KOPT-K1 (cell line): ENCODE data around the gene HDAC6.
"Not testable (repeated sequence)": the region's sequence is repeated elsewhere in the genome, so short reads cannot be mapped to it uniquely, and the experiment has no call there.

Experiments used
- H3K27ac ChIP-seq: fragments of 200-600 bp; sonication (generic); 2 replicates; pipeline ENCODE4 v1.5.1; 2016; ENCODE audit warnings: antibody characterized with exemption, mild to moderate bottlenecking, low read depth, low read length; ENCODE audit not compliant: poor library complexity, severe bottlenecking
- H3K36me3 ChIP-seq: fragments of 200-600 bp; sonication (generic); 2 replicates; pipeline ENCODE4 v1.5.1; 2017; ENCODE audit warnings: antibody characterized with exemption, mild to moderate bottlenecking, low read length, moderate library complexity; ENCODE audit not compliant: insufficient read depth
- H3K9me3 ChIP-seq: fragments of 200-600 bp; sonication (generic); 2 replicates; pipeline ENCODE4 v1.5.1; 2017; ENCODE audit warnings: antibody characterized with exemption, low read length, mild to moderate bottlenecking; ENCODE audit not compliant: insufficient read depth, poor library complexity, severe bottlenecking

The HDAC6 gene

DNA sequence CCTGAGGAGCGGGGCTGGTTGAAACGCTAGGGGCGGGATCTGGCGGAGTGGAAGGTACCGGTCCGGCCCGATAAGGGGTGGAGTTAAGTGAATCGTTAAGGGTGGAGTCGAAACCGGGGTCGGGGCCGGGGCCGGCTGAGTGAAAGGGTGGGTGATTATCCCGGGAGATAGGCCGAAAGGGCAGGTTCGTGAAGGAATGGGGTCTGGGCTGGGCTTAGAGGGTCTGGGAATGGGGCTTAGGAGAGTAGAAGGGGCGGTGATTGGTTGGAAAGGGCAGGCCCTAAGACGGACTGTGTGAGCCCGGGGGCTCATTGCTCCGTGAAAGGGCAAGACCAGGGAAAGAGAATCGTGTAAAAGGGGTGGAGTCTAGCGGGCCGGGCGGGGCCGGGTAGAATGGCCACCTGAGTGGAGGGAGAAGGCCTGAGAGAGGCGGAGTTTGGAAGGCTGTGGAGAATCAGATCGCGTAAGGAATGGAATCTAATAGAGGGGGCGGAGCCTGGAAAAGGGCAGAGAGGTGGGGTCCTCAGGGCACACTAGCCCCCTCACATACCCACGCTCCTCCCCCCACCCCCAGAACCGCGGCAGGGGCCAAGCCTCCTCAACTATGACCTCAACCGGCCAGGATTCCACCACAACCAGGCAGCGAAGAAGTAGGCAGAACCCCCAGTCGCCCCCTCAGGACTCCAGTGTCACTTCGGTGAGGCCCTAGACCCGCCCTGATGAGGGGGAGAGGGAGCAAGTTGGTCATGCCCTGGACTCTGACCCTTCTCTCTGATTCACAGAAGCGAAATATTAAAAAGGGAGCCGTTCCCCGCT, 430 bp downstream of the HDAC6 start:
- H3K36me3 ChIP-seq, result peaks cover 22% of the 10 kb centered on the region; the same call in 1 of the 2 replicates
- H3K27ac ChIP-seq, result peak overlapping the region; percentile 88
- no peaks in the 10 kb centered on the region for H3K9me3 ChIP-seq

DNA sequence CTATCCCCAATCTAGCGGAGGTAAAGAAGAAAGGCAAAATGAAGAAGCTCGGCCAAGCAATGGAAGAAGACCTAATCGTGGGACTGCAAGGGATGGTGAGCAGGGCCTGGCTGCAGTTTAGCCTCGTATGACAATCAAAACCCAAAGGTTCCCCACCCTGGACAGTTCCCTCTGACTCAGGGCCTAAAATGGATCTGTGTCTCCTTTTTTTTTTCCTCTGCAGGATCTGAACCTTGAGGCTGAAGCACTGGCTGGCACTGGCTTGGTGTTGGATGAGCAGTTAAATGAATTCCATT, 986 bp downstream of the HDAC6 start:
- Histone ChIP-seq H3K27ac (peak overlapping the region; percentile 88), H3K9me3 (no peaks in the 10 kb centered on the region), H3K36me3 (peaks cover 22% of the 10 kb centered on the region; the same call in 1 of the 2 replicates)

DNA sequence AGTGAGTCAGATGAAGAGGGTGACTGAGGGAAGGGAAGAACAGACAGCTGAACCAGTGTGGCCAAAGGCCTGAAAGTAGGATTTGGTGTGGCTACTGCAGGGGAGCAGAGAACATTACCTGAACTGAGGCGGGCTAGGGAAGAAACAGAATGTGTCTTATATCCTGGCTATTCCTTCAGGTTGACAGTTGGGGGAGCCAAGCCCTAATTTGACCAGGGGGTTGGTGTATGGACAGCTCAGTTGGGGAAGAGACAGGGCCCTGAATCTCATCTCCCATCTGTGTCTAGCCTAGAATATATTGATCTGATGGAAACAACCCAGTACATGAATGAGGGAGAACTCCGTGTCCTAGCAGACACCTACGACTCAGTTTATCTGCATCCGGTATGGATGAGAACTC, 4.2 kb downstream of the HDAC6 start:
- no peak overlapping the region for H3K27ac ChIP-seq
- H3K36me3 ChIP-seq, result peaks cover 22% of the 10 kb centered on the region; the same call in 1 of the 2 replicates
- H3K9me3 ChIP-seq, result no peaks in the 10 kb centered on the region

GRCh38 chrX:48813644-48814043, 11.8 kb downstream of the HDAC6 start:
- Histone ChIP-seq H3K36me3 (no peaks in the 10 kb centered on the region; the same call in 1 of the 2 replicates), H3K9me3 (no peaks in the 10 kb centered on the region), H3K27ac (no peak overlapping the region)

DNA sequence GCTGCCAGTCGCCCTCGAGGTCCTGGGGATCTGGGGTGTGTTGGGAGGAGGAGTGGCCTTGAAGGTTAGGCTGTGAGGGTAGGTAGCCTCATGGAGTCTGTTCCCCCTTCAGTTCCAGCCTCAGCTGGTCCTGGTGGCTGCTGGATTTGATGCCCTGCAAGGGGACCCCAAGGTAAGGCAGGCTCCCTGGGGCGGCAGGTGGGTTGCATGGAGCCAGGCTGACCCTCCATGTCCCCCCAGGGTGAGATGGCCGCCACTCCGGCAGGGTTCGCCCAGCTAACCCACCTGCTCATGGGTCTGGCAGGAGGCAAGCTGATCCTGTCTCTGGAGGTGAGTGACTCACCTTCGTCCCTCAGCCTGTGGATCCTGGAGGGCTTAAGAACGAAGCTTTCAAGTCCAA, 12.9 kb downstream of the HDAC6 start:
- no peaks in the 10 kb centered on the region for H3K9me3 ChIP-seq
- no peak overlapping the region for H3K27ac ChIP-seq
- H3K36me3 ChIP-seq, result no peaks in the 10 kb centered on the region; the same call in 1 of the 2 replicates

DNA sequence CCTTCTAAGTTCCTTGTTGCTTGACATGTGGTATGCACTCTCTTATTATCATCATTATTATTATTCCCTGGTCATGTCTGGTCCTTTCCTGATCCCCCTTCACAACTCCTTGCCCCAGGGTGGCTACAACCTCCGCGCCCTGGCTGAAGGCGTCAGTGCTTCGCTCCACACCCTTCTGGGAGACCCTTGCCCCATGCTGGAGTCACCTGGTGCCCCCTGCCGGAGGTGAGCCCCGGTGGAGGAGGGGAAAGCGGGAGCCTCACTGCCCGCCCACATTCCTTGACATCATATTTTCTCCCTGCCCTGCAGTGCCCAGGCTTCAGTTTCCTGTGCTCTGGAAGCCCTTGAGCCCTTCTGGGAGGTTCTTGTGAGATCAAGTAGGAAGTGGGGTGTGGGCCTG, 13.4 kb downstream of the HDAC6 start:
- Histone ChIP-seq H3K36me3 (no peaks in the 10 kb centered on the region; the same call in 1 of the 2 replicates), H3K27ac (no peak overlapping the region), H3K9me3 (no peaks in the 10 kb centered on the region)

- Histone ChIP-seq H3K36me3 (no peaks in the 10 kb centered on the region; the same call in 1 of the 2 replicates), H3K9me3 (no peaks in the 10 kb centered on the region), H3K27ac (no peak overlapping the region)
These were observed 14.3 kb downstream of the HDAC6 start for GRCh38 chrX:48816014-48816810.

GRCh38 chrX:48818098-48818497, 16.2 kb downstream of the HDAC6 start:
- H3K9me3 ChIP-seq, result no peaks in the 10 kb centered on the region
- H3K36me3 ChIP-seq, result peaks cover 10% of the 10 kb centered on the region; the same call in 1 of the 2 replicates

GRCh38 chrX:48818866-48819265, 17.0 kb downstream of the HDAC6 start:
- Histone ChIP-seq H3K36me3 (peaks cover 17% of the 10 kb centered on the region), H3K9me3 (no peaks in the 10 kb centered on the region), H3K27ac (no peak overlapping the region)

More at GRCh38 chrX:48818098-48818497, 16.2 kb downstream of the HDAC6 start:
- H3K27ac ChIP-seq, result no peak overlapping the region

DNA sequence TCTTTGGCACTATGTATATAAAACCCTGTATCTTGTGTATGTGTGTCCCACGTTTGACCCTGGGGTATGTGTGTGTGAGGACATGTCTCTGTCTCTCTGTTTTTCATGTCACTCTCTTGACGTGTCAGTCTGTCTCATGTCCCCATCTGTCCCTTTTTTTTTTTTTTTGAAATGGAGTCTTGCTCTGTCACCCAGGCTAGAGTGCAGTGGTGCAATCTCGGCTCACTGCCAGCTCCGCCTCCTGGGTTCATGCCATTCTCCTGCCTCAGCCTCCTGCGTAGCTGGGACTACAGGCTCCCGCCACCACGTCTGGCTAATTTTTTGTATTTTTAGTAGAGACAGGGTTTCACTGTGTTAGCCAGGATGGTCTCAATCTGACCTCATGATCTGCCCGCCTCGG, 17.5 kb downstream of the HDAC6 start:
- H3K9me3 ChIP-seq, H3K27ac ChIP-seq: not testable (repeated sequence)
- peaks cover 23% of the 10 kb centered on the region for H3K36me3 ChIP-seq

DNA sequence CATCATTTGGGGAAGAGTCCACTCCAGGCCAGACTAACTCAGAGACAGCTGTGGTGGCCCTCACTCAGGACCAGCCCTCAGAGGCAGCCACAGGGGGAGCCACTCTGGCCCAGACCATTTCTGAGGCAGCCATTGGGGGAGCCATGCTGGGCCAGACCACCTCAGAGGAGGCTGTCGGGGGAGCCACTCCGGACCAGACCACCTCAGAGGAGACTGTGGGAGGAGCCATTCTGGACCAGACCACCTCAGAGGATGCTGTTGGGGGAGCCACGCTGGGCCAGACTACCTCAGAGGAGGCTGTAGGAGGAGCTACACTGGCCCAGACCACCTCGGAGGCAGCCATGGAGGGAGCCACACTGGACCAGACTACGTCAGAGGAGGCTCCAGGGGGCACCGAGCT, 21.2 kb downstream of the HDAC6 start:
- peaks cover 24% of the 10 kb centered on the region for H3K36me3 ChIP-seq
- H3K27ac ChIP-seq, result no peak overlapping the region
- H3K9me3 ChIP-seq, result no peaks in the 10 kb centered on the region

- Histone ChIP-seq H3K9me3 (no peaks in the 10 kb centered on the region), H3K36me3 (peaks cover 24% of the 10 kb centered on the region), H3K27ac (no peak overlapping the region)
These were observed 22.2 kb downstream of the HDAC6 start for GRCh38 chrX:48824066-48824465.

- H3K36me3 ChIP-seq, result peaks cover 24% of the 10 kb centered on the region
- no peaks in the 10 kb centered on the region for H3K9me3 ChIP-seq
- no peak within 1 kb of the TSS for H3K27ac ChIP-seq
These were observed 24.4 kb downstream of the HDAC6 start, which contains the start of gene ERAS for GRCh38 chrX:48826135-48826875. TSS of gene ERAS (plus strand) at chrX:48826513. CDS start at chrX:48829124, 2,611 bp downstream.

DNA sequence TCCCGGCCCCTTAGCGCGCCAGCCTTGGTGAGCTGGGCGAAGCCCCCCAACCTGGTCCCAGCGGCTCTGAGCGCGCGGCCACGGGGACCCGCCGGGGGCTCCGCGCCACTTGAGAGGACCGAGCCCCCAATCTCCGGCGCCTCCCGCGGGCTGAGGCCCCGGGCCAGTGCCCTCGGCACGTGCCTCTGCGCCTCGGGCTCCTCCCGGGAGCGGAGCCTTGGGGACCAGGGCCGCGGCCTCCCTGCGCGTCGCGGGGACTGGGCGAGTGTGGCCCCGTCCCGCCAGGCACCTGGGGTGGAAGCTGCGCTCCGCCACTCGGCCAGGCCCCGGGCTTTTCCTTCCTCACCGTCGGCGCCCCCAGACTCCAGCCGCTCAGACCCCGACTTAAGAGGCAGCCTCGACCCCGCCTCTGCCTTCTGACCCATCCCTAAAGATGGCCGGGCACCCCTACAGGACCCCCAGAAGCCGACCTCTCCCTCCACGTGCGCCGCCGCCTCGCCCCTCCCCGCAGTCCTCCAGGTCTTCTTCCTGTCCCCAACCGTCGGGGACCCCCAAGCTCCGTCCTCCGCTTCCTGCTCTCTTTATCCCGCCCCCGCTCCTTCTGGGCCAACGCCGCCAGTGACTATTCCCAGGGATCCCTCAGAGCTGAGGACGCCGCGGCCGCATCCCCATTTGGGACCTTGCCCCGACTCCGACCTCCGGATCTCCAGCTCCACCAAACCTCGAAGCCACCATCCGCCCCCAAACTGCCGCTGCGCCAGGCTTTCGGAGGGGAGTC, 25.2 kb downstream of the HDAC6 start:
- H3K9me3 ChIP-seq, result no peaks in the 10 kb centered on the region
- peaks cover 24% of the 10 kb centered on the region for H3K36me3 ChIP-seq
- no peak overlapping the region for H3K27ac ChIP-seq
